ENCODE measurements around the gene ADGRD2. TPM values are rescaled to one million over a fixed set of nuclear protein-coding genes. Genes with fewer than 3 reads are reported as not detected.
A peak's percentile ranks its signal among the peaks of the same experiment; 100 is the strongest.

ADGRD2 gene
- total RNA-seq = not detected in 2 replicates

GRCh38 chr9:124450241-124450924 is at the start of gene ADGRD2:
Gene ADGRD2 (plus strand): TSS chr9:124450451. CDS start chr9:124451667, 1,216 bp downstream.
- Mint-ChIP-seq H3K9me3 (no peaks in the 10 kb centered on the region), H3K4me1 (ENCODE audit: low read depth) (no peaks in the 10 kb centered on the region), H3K27ac (no peak within 1 kb of the TSS), H3K4me3 (no peak within 1 kb of the TSS), H3K36me3 (ENCODE audit: low read depth) (no peaks in the 10 kb centered on the region), H3K27me3 (ENCODE audit: insufficient read depth) (peaks cover 16% of the 10 kb centered on the region)
- intact Hi-C loops (cut with micrococcal nuclease) = no loop called here
- DNase-seq (ENCODE audit: low spot score) = no peak

- intact Hi-C loops (cut with micrococcal nuclease) = no loop called here
- Mint-ChIP-seq H3K4me3 (no peak overlapping the region), H3K4me1 (ENCODE audit: low read depth) (peaks cover 3% of the 10 kb centered on the region), H3K36me3 (ENCODE audit: low read depth) (peaks cover 37% of the 10 kb centered on the region), H3K9me3 (no peaks in the 10 kb centered on the region), H3K27ac (no peak overlapping the region), H3K27me3 (ENCODE audit: insufficient read depth) (no peaks in the 10 kb centered on the region)
- DNase-seq (ENCODE audit: low spot score) = no peak
Observed at GRCh38 chr9:124403246-124403645, 47.0 kb upstream of the ADGRD2 start.

GRCh38 chr9:124409410-124409809 is 40.8 kb upstream of the ADGRD2 start:
- Mint-ChIP-seq H3K9me3 (no peaks in the 10 kb centered on the region), H3K4me3 (no peak overlapping the region), H3K27ac (no peak overlapping the region), H3K27me3 (ENCODE audit: insufficient read depth) (no peaks in the 10 kb centered on the region), H3K4me1 (ENCODE audit: low read depth) (peaks cover 28% of the 10 kb centered on the region), H3K36me3 (ENCODE audit: low read depth) (peaks cover 54% of the 10 kb centered on the region)
- intact Hi-C loops (cut with micrococcal nuclease) = no loop called here
- no peak for DNase-seq (ENCODE audit: low spot score)

- intact Hi-C loops (cut with micrococcal nuclease) = no loop called here
- DNase-seq (ENCODE audit: low spot score) = no peak
- Mint-ChIP-seq H3K27me3 (ENCODE audit: insufficient read depth) (no peaks in the 10 kb centered on the region), H3K4me3 (no peak overlapping the region), H3K4me1 (ENCODE audit: low read depth) (peaks cover 33% of the 10 kb centered on the region), H3K27ac (no peak overlapping the region), H3K36me3 (ENCODE audit: low read depth) (peaks cover 61% of the 10 kb centered on the region), H3K9me3 (peaks cover 1% of the 10 kb centered on the region)
Observed at GRCh38 chr9:124410321-124410913, 39.8 kb upstream of the ADGRD2 start.

- no peak overlapping the region for H3K27ac Mint-ChIP-seq
- peaks cover 55% of the 10 kb centered on the region for H3K36me3 Mint-ChIP-seq (ENCODE audit: low read depth)
- peaks cover 5% of the 10 kb centered on the region for H3K9me3 Mint-ChIP-seq
Observed at GRCh38 chr9:124411514-124412227, 38.6 kb upstream of the ADGRD2 start.

GRCh38 chr9:124412228-124412575 is 38.0 kb upstream of the ADGRD2 start:
- H3K27me3 Mint-ChIP-seq (ENCODE audit: insufficient read depth) = no peaks in the 10 kb centered on the region
- H3K36me3 Mint-ChIP-seq (ENCODE audit: low read depth) = peaks cover 54% of the 10 kb centered on the region
- H3K27ac Mint-ChIP-seq = no peak overlapping the region
- no peak for DNase-seq (ENCODE audit: low spot score)
- H3K4me1 Mint-ChIP-seq (ENCODE audit: low read depth) = peaks cover 37% of the 10 kb centered on the region
- intact Hi-C loops (cut with micrococcal nuclease) = no loop called here
- H3K4me3 Mint-ChIP-seq = no peak overlapping the region
- peaks cover 5% of the 10 kb centered on the region for H3K9me3 Mint-ChIP-seq

More at GRCh38 chr9:124411514-124412227, 38.6 kb upstream of the ADGRD2 start:
- DNase-seq (ENCODE audit: low spot score) = no peak
- intact Hi-C loops (cut with micrococcal nuclease) = no loop called here
- Mint-ChIP-seq H3K4me1 (ENCODE audit: low read depth) (peaks cover 37% of the 10 kb centered on the region), H3K27me3 (ENCODE audit: insufficient read depth) (no peaks in the 10 kb centered on the region), H3K4me3 (no peak overlapping the region)

- Mint-ChIP-seq H3K9me3 (peaks cover 5% of the 10 kb centered on the region), H3K36me3 (ENCODE audit: low read depth) (peaks cover 42% of the 10 kb centered on the region), H3K4me3 (peak overlapping the region; percentile 98), H3K4me1 (ENCODE audit: low read depth) (peaks cover 37% of the 10 kb centered on the region), H3K27ac (peak overlapping the region; percentile 94), H3K27me3 (ENCODE audit: insufficient read depth) (peaks cover 1% of the 10 kb centered on the region)
- intact Hi-C loops (cut with micrococcal nuclease) = loop anchor here (1.0 to 2.0 kb wide), 2 partner anchors 448 to 486 kb away; partner anchors contain the start of gene ARPC5L
- DNase-seq (ENCODE audit: low spot score) = no peak
Observed at GRCh38 chr9:124414612-124415011, 35.6 kb upstream of the ADGRD2 start.

GRCh38 chr9:124415102-124415851 is 35.0 kb upstream of the ADGRD2 start, which contains the start of gene PSMB7:
Gene PSMB7 (minus strand): TSS chr9:124415442. CDS start chr9:124415425, 17 bp downstream.
- DNase-seq (ENCODE audit: low spot score) = peak; percentile 94
- Mint-ChIP-seq H3K27me3 (ENCODE audit: insufficient read depth) (peaks cover 1% of the 10 kb centered on the region), H3K27ac (peak within 1 kb of the TSS; percentile 94), H3K4me1 (ENCODE audit: low read depth) (peaks cover 37% of the 10 kb centered on the region), H3K4me3 (peak within 1 kb of the TSS; percentile 98), H3K9me3 (peaks cover 5% of the 10 kb centered on the region), H3K36me3 (ENCODE audit: low read depth) (peaks cover 38% of the 10 kb centered on the region)
- intact Hi-C loops (cut with micrococcal nuclease) = loop anchor here (1.0 to 2.0 kb wide), 2 partner anchors 447 to 486 kb away; partner anchors contain the start of gene ARPC5L

GRCh38 chr9:124415852-124416484 is 34.3 kb upstream of the ADGRD2 start:
- intact Hi-C loops (cut with micrococcal nuclease) = loop anchor here (1.0 to 2.0 kb wide), 2 partner anchors 446 to 487 kb away; partner anchors contain the start of gene ARPC5L
- Mint-ChIP-seq H3K27me3 (ENCODE audit: insufficient read depth) (peaks cover 1% of the 10 kb centered on the region), H3K4me3 (peak overlapping the region; percentile 98), H3K9me3 (peaks cover 5% of the 10 kb centered on the region), H3K4me1 (ENCODE audit: low read depth) (peaks cover 37% of the 10 kb centered on the region), H3K36me3 (ENCODE audit: low read depth) (peaks cover 34% of the 10 kb centered on the region), H3K27ac (peak overlapping the region; percentile 94)
- no peak for DNase-seq (ENCODE audit: low spot score)

GRCh38 chr9:124419832-124420489 is 30.3 kb upstream of the ADGRD2 start:
- H3K9me3 Mint-ChIP-seq = peaks cover 5% of the 10 kb centered on the region
- H3K27me3 Mint-ChIP-seq (ENCODE audit: insufficient read depth) = peaks cover 6% of the 10 kb centered on the region
- DNase-seq (ENCODE audit: low spot score) = no peak
- intact Hi-C loops (cut with micrococcal nuclease) = loop anchor here (1.0 kb wide), 3 partner anchors 27 to 292 kb away; no protein-coding TSS in a partner anchor
- H3K4me3 Mint-ChIP-seq = no peak overlapping the region
- peaks cover 7% of the 10 kb centered on the region for H3K36me3 Mint-ChIP-seq (ENCODE audit: low read depth)
- no peak overlapping the region for H3K27ac Mint-ChIP-seq
- peaks cover 6% of the 10 kb centered on the region for H3K4me1 Mint-ChIP-seq (ENCODE audit: low read depth)

- DNase-seq (ENCODE audit: low spot score) = no peak
- intact Hi-C loops (cut with micrococcal nuclease) = no loop called here
- Mint-ChIP-seq H3K27me3 (ENCODE audit: insufficient read depth) (peaks cover 6% of the 10 kb centered on the region), H3K36me3 (ENCODE audit: low read depth) (no peaks in the 10 kb centered on the region), H3K27ac (no peak overlapping the region), H3K4me1 (ENCODE audit: low read depth) (no peaks in the 10 kb centered on the region), H3K9me3 (no peaks in the 10 kb centered on the region), H3K4me3 (no peak overlapping the region)
Observed at GRCh38 chr9:124420991-124421543, 29.2 kb upstream of the ADGRD2 start.

All from activated T-helper 1 cell treated with anti-CD3 and anti-CD28 coated beads, Interleukin-12 subunit alpha, Interleukin-12 subunit beta, Interleukin-2, Interleukin-4 antibody, amounts not matched to agents 30 ng/mL and 10 ng/mL and 1 ng/mL, durations not matched to agents 14 hours and 24 hours and 36 hours (primary cell).